Osteoblast (primary cell): ENCODE data around the gene EMB. TPM values are rescaled to one million over a fixed set of nuclear protein-coding genes. Genes with fewer than 3 reads are reported as not detected.
"Not testable (repeated sequence)": the region's sequence is repeated elsewhere in the genome, so short reads cannot be mapped to it uniquely, and the experiment has no call there.

Experiments used
- DNase-seq: peaks from one replicate; pipeline ENCODE4 v3.0.0; 2011; ENCODE audit warnings: low spot score, mixed read lengths; ENCODE audit not compliant: insufficient read length; ENCODE audit errors: missing footprints
- H2AFZ ChIP-seq: 2 replicates; pipeline ENCODE4 v1.6.0; 2011; ENCODE audit warnings: mild to moderate bottlenecking, low read length
- H3K27ac ChIP-seq: 2 replicates; pipeline ENCODE4 v1.5.1; 2011; ENCODE audit warnings: mild to moderate bottlenecking, low read depth, low read length, moderate library complexity
- H3K27me3 ChIP-seq: 2 replicates; pipeline ENCODE4 v1.6.0; 2012; ENCODE audit warnings: mild to moderate bottlenecking, control low read depth, inconsistent platforms, low read length, moderate library complexity; ENCODE audit not compliant: insufficient read depth
- H3K36me3 ChIP-seq: 2 replicates; pipeline ENCODE4 v1.5.1; 2011; ENCODE audit warnings: mild to moderate bottlenecking, low read length, control low read depth, moderate library complexity; ENCODE audit not compliant: insufficient read depth
- H3K4me1 ChIP-seq: 2 replicates; pipeline ENCODE4 v1.5.1; 2011; ENCODE audit warnings: mild to moderate bottlenecking, low read length, control low read depth, moderate library complexity; ENCODE audit not compliant: insufficient read depth
- H3K4me2 ChIP-seq: 2 replicates; pipeline ENCODE4 v1.6.0; 2011; ENCODE audit warnings: mild to moderate bottlenecking, low read length; ENCODE audit not compliant: insufficient read depth
- H3K4me3 ChIP-seq: fragments of 200-600 bp; sonication (generic); 3 replicates; pipeline ENCODE4 v1.5.1; 2012; ENCODE audit warnings: mild to moderate bottlenecking, low read length, inconsistent platforms; ENCODE audit not compliant: insufficient read depth
- H3K79me2 ChIP-seq: 2 replicates; pipeline ENCODE4 v1.6.0; 2012; ENCODE audit warnings: mild to moderate bottlenecking, low read length, control low read depth, inconsistent platforms; ENCODE audit not compliant: insufficient read depth
- H3K9me3 ChIP-seq: 2 replicates; pipeline ENCODE4 v1.5.1; 2011; ENCODE audit warnings: low read depth, low read length, control low read depth
- H4K20me1 ChIP-seq: 2 replicates; pipeline ENCODE4 v1.6.0; 2012; ENCODE audit warnings: mild to moderate bottlenecking, low read length, control low read depth; ENCODE audit not compliant: insufficient read depth
- CTCF ChIP-seq: IDR thresholded peaks from 2 replicates; pipeline ENCODE4 v1.5.1; 2011; ENCODE audit warnings: mild to moderate bottlenecking, low read depth, low read length, moderate library complexity; ENCODE audit errors: extremely low read depth
- total RNA-seq: library from RNA; depleted of rRNA; stranded (reverse); fragments of >200 nt; gene quantifications from 2 replicates; pipeline ENCODE4 v1.2.3, GENCODE V29; 2012

The EMB gene
- total RNA-seq, 1 donor, result 14.5 TPM

- Histone ChIP-seq H3K4me2 (no peak overlapping the region), H3K4me1 (no peaks in the 10 kb centered on the region), H4K20me1 (no peaks in the 10 kb centered on the region), H3K79me2 (no peaks in the 10 kb centered on the region), H3K4me3 (no peak overlapping the region), H3K36me3 (no peaks in the 10 kb centered on the region), H3K9me3 (no peaks in the 10 kb centered on the region), H3K27ac (no peak overlapping the region), H3K27me3 (no peaks in the 10 kb centered on the region), H2AFZ (no peak overlapping the region)
- no peak for DNase-seq
- no peak for TF ChIP-seq CTCF
Observed at GRCh38 chr5:50447941-50448340, 6.9 kb upstream of the EMB start.

- DNase-seq, result no peak
- Histone ChIP-seq H3K27me3 (no peaks in the 10 kb centered on the region), H2AFZ (no peak overlapping the region), H3K4me2 (no peak overlapping the region), H4K20me1 (no peaks in the 10 kb centered on the region), H3K4me1 (no peaks in the 10 kb centered on the region), H3K9me3 (no peaks in the 10 kb centered on the region), H3K4me3 (no peak overlapping the region), H3K36me3 (no peaks in the 10 kb centered on the region), H3K79me2 (no peaks in the 10 kb centered on the region), H3K27ac (no peak overlapping the region)
- TF ChIP-seq CTCF, result no peak
Observed at GRCh38 chr5:50447228-50447627, 6.1 kb upstream of the EMB start.

DNA sequence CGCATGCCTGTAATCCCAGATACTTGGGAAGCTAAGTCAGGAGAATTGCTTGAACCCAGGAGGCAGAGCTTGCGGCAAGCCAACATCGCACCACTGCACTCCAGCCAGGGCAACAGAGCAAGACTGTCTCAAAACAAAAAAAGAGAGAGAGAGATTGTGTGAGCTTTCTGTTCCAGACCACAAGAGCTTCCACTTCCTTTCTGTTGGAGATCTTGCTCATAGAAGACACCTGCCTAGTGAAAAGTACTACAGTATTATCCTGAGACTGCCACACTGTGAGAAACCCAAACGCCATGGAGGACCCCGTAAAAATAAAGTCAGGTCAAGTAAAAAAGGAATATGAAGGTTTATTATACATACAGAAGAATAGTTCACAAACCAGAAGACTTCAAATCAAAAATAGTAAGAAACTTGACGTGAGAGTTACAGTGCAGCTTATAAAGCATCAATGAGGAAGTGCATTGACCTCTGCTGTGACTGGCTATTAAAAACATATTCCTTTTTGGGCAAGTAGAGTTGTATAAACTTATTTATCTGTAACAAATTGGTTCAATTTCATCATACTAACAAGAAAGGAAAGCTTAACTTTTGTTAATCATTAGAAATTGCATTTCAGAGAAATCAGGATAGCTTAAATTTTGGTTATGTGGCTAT, 4.3 kb upstream of the EMB start:
- no peak overlapping the region for H3K27ac ChIP-seq
- H3K36me3 ChIP-seq, result no peaks in the 10 kb centered on the region
- H3K4me1 ChIP-seq, result peaks cover 3% of the 10 kb centered on the region
- H3K4me3 ChIP-seq, result no peak overlapping the region
- H3K27me3 ChIP-seq, result no peaks in the 10 kb centered on the region
- H3K79me2 ChIP-seq, result no peaks in the 10 kb centered on the region
- TF ChIP-seq CTCF, result no peak
- no peaks in the 10 kb centered on the region for H3K9me3 ChIP-seq
- H2AFZ ChIP-seq, result no peak overlapping the region
- no peaks in the 10 kb centered on the region for H4K20me1 ChIP-seq
- DNase-seq, result no peak
- no peak overlapping the region for H3K4me2 ChIP-seq

DNA sequence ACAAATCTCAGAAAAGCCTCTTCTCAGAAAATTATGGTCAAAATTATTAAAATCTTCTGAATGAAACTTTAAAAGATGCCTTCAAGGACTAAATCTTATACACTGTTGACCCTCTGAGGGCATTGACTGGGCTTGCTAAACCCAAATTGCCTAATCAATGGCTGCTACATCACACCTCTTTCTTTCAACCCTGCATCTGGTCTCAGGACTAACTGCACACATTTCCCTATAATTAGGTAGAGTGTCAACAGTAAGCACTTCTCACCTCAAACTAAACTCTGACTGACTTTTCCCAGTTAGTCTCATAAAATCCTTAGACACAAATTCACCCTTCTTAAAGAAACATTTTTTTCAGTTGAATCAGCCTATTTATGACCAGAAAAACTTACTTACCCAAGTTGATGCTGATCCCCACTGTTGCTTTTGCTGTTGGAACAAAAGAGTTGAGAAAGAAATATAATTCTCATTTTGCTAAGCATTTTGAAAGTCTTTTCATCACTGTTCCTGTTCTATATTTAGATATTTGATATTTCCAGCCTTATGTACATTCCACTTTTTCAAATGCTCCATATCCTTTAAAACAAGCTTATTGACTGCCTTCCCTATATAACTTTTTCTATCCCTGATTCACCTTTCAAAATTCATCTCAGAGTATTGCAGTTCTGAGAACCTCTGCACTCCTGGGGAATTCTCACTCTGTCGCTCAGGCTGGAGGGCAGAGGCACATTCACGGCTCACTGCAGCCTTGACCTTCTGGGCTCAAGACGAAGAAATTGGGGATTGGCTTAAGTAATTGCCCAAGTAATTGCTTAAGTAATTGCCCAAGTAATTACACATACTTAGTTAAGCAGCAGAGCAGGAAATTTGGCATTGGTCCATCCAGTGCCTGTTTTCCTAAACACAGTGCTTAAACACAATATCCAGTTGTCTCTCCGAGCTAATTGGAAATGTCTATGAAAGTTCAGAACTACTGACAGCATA, 1.8 kb upstream of the EMB start:
- H3K9me3 ChIP-seq, H3K27ac ChIP-seq, H4K20me1 ChIP-seq, DNase-seq, H2AFZ ChIP-seq, H3K36me3 ChIP-seq, H3K27me3 ChIP-seq, H3K4me2 ChIP-seq, H3K4me3 ChIP-seq, H3K4me1 ChIP-seq, H3K79me2 ChIP-seq: not testable (repeated sequence)
